H1 (cell line): Measurements from ENCODE around the gene HECTD1. TPM values are rescaled to one million over a fixed set of nuclear protein-coding genes. Genes with fewer than 3 reads are reported as not detected.

Experiments used
- CTCF ChIA-PET: fragments of 300-600 bp; sonication (Branson Sonifier 250); formaldehyde crosslinking; loops from one replicate; lab custom pipeline; 2021; ENCODE audit not compliant: partially characterized antibody; lab: Charles Lee
- POLR2A ChIA-PET: fragments of 300-600 bp; sonication (Branson Sonifier 250); formaldehyde crosslinking; loops from one replicate; lab custom pipeline; 2021; ENCODE audit warnings: inconsistent platforms; ENCODE audit not compliant: partially characterized antibody; lab: Charles Lee
- DNase-seq, 2 experiments: peaks; one replicate each; pipeline versions ENCODE4 v3.0.0 to v3.0.0-alpha.2; 2010 to 2022; ENCODE audit warnings: low spot score in 2 of 2, low read depth in 1 of 2, mixed read lengths in 1 of 2
- FAIRE-seq: peaks from 2 replicates; lab custom pipeline; 2011; peaks lifted over from hg19 to GRCh38; lab: Jason Lieb, UNC
- H2AFZ ChIP-seq: 2 replicates; pipeline ENCODE4 v1.8.1; 2012; ENCODE audit warnings: low read length, inconsistent platforms
- H2AK5ac ChIP-seq: 2 replicates; pipeline ENCODE4 v1.6.1; 2013; ENCODE audit warnings: low read depth, low read length
- H2BK120ac ChIP-seq: replicated peaks from 2 replicates; pipeline ENCODE3; 2013; ENCODE audit warnings: low read depth, low read length, inconsistent platforms
- H2BK12ac ChIP-seq: 2 replicates; pipeline ENCODE4 v1.6.1; 2013; ENCODE audit warnings: low read depth, low read length
- H2BK15ac ChIP-seq: 2 replicates; pipeline ENCODE4 v1.6.1; 2013; ENCODE audit warnings: low read length
- H2BK20ac ChIP-seq: 2 replicates; pipeline ENCODE4 v1.6.1; 2013; ENCODE audit warnings: low read length
- H2BK5ac ChIP-seq: 2 replicates; pipeline ENCODE4 v1.6.1; 2013; ENCODE audit warnings: low read depth, low read length
- H3K14ac ChIP-seq: 2 replicates; pipeline ENCODE4 v1.6.1; 2013; ENCODE audit warnings: inconsistent platforms; ENCODE audit not compliant: insufficient read length
- H3K18ac ChIP-seq: 2 replicates; pipeline ENCODE4 v1.6.1; 2013; ENCODE audit warnings: low read length; ENCODE audit errors: extremely low read depth
- H3K23ac ChIP-seq: 2 replicates; pipeline ENCODE4 v1.6.1; 2013; ENCODE audit warnings: inconsistent platforms; ENCODE audit not compliant: insufficient read length
- H3K23me2 ChIP-seq: 2 replicates; pipeline ENCODE4 v1.6.1; 2013; ENCODE audit warnings: low read depth, low read length
- H3K27ac ChIP-seq: 2 replicates; pipeline ENCODE4 v1.6.1; 2011; ENCODE audit warnings: low read depth, low read length, inconsistent platforms
- H3K27me3 ChIP-seq, 4 experiments: replicated peaks in 1 of 4; 1 replicate in 1 of 4; 2 replicates in 3 of 4; pipeline versions ENCODE4 v1.6.1 to v1.8.1; 2011 to 2013; ENCODE audit warnings: low read length in 3 of 4, mild to moderate bottlenecking in 3 of 4, inconsistent platforms in 2 of 4, mixed read lengths in 2 of 4, moderate library complexity in 1 of 4; ENCODE audit not compliant: control insufficient read depth in 3 of 4, insufficient read depth in 3 of 4; ENCODE audit errors: extremely low read depth in 1 of 4
- H3K36me3 ChIP-seq, 4 experiments: 2 replicates each; pipeline versions ENCODE4 v1.6.1 to v1.8.1; 2011 to 2013; ENCODE audit warnings: mild to moderate bottlenecking in 4 of 4, low read length in 3 of 4, moderate library complexity in 2 of 4, control low read depth in 1 of 4, inconsistent platforms in 1 of 4; ENCODE audit not compliant: insufficient read depth in 4 of 4, control insufficient read depth in 2 of 4
- H3K4ac ChIP-seq: replicated peaks from 2 replicates; pipeline ENCODE3; 2013; ENCODE audit warnings: low read length, low read depth, mixed read lengths, inconsistent platforms; ENCODE audit not compliant: insufficient read length
- H3K4me1 ChIP-seq, 4 experiments: replicated peaks in 1 of 4; 1 replicate in 1 of 4; 2 replicates in 3 of 4; pipeline versions ENCODE4 v1.6.1 to v1.8.1; 2011 to 2013; ENCODE audit warnings: low read length in 3 of 4, inconsistent platforms in 2 of 4, mixed read lengths in 1 of 4; ENCODE audit not compliant: insufficient read depth in 4 of 4, control insufficient read depth in 3 of 4
- H3K4me2 ChIP-seq, 2 experiments: 2 replicates each; pipeline versions ENCODE4 v1.6.1 to v1.8.1; 2011 to 2013; ENCODE audit warnings: low read depth in 2 of 2, low read length in 2 of 2, control low read depth in 1 of 2, inconsistent platforms in 1 of 2, mild to moderate bottlenecking in 1 of 2; ENCODE audit not compliant: insufficient read depth in 1 of 2
- H3K4me3 ChIP-seq, 4 experiments: fragments of 200-600, 300-600 bp in 1 of 4; sonication (generic), shearing (Covaris generic), sonication (Bioruptor Twin) in 1 of 4; 2 replicates each; pipeline versions ENCODE4 v1.5.1 to v1.8.1; 2011 to 2016; ENCODE audit warnings: low read length in 4 of 4, low read depth in 3 of 4, control low read depth in 2 of 4, inconsistent platforms in 2 of 4, mild to moderate bottlenecking in 2 of 4, mixed read lengths in 1 of 4, moderate library complexity in 1 of 4; ENCODE audit not compliant: insufficient read depth in 2 of 4; ENCODE audit errors: extremely low read depth in 1 of 4
- H3K56ac ChIP-seq: replicated peaks from 2 replicates; pipeline ENCODE3; 2013; ENCODE audit warnings: low read depth, mild to moderate bottlenecking, mixed read lengths, low read length, inconsistent platforms; ENCODE audit not compliant: insufficient read length
- H3K79me1 ChIP-seq: 2 replicates; pipeline ENCODE4 v1.6.1; 2013; ENCODE audit warnings: low read depth, low read length, control low read depth
- H3K79me2 ChIP-seq, 2 experiments: 2 replicates each; pipeline versions ENCODE4 v1.6.1 to v1.8.1; 2012 to 2013; ENCODE audit warnings: low read length in 2 of 2, mild to moderate bottlenecking in 2 of 2, inconsistent platforms in 1 of 2; ENCODE audit not compliant: insufficient read depth in 2 of 2, control insufficient read depth in 1 of 2
- H3K9ac ChIP-seq, 4 experiments: replicated peaks in 1 of 4; 1 replicate in 1 of 4; 2 replicates in 3 of 4; pipeline versions ENCODE4 v1.6.1 to v1.8.1; 2011 to 2013; ENCODE audit warnings: low read depth in 3 of 4, low read length in 3 of 4, control low read depth in 2 of 4, mild to moderate bottlenecking in 2 of 4, moderate library complexity in 2 of 4, inconsistent platforms in 1 of 4; ENCODE audit errors: extremely low read depth in 1 of 4
- H3K9me3 ChIP-seq, 2 experiments: 2 replicates each; pipeline versions ENCODE4 v1.6.1 to v1.8.1; 2012 to 2013; ENCODE audit warnings: mild to moderate bottlenecking in 2 of 2, moderate library complexity in 2 of 2, control low read depth in 1 of 2, inconsistent platforms in 1 of 2, low read depth in 1 of 2, low read length in 1 of 2, mixed read lengths in 1 of 2; ENCODE audit not compliant: insufficient read depth in 2 of 2
- H4K20me1 ChIP-seq, 2 experiments: replicated peaks in 1 of 2; 2 replicates each; pipeline versions ENCODE3 to v1.8.1; 2011 to 2013; ENCODE audit warnings: inconsistent platforms in 2 of 2, low read length in 2 of 2, mild to moderate bottlenecking in 1 of 2; ENCODE audit not compliant: insufficient read depth in 2 of 2, control insufficient read depth in 1 of 2
- H4K5ac ChIP-seq: 2 replicates; pipeline ENCODE4 v1.6.1; 2013; ENCODE audit warnings: low read length, low read depth, mixed read lengths, inconsistent platforms; ENCODE audit not compliant: insufficient read length
- H4K8ac ChIP-seq: 2 replicates; pipeline ENCODE4 v1.8.0; 2013; ENCODE audit warnings: mild to moderate bottlenecking, moderate library complexity, low read length, inconsistent platforms; ENCODE audit not compliant: insufficient read depth; ENCODE audit errors: extremely low read depth
- H4K91ac ChIP-seq: replicated peaks from 2 replicates; pipeline ENCODE3; 2013; ENCODE audit warnings: low read length, mixed read lengths, inconsistent platforms; ENCODE audit not compliant: insufficient read length
- ATF3 ChIP-seq: IDR thresholded peaks from 2 replicates; pipeline ENCODE4 v1.6.1; 2011; ENCODE audit warnings: low read depth, mild to moderate bottlenecking, low read length; ENCODE audit not compliant: insufficient read depth
- CEBPB ChIP-seq: IDR thresholded peaks from 2 replicates; pipeline ENCODE4 v1.6.1; 2012; ENCODE audit warnings: low read depth, low read length
- HDAC2 ChIP-seq, 2 experiments: fragments of 300-600 bp in 1 of 2; sonication (generic) in 1 of 2; IDR thresholded peaks; 2 replicates each; pipeline ENCODE4 v1.6.1; 2011 to 2012; ENCODE audit warnings: low read depth in 2 of 2, low read length in 2 of 2, mild to moderate bottlenecking in 2 of 2, moderate library complexity in 2 of 2, borderline replicate concordance in 1 of 2, inconsistent platforms in 1 of 2
- JUN ChIP-seq: IDR thresholded peaks from 2 replicates; pipeline ENCODE4 v1.6.1; 2011; ENCODE audit warnings: low read depth, mild to moderate bottlenecking, improper control_type of control experiment, low read length
- KDM1A ChIP-seq: fragments of 200-600, 300-600 bp; sonication (generic); IDR thresholded peaks from 2 replicates; pipeline ENCODE4 v1.7.1; 2016; ENCODE audit warnings: mild to moderate bottlenecking, low read length, borderline replicate concordance
- KDM5A ChIP-seq: fragments of 200-600 bp; IDR thresholded peaks from 2 replicates; pipeline ENCODE4 v1.7.1; 2012; ENCODE audit warnings: mild to moderate bottlenecking, low read length, inconsistent platforms, mixed read lengths
- MAX ChIP-seq: IDR thresholded peaks from 2 replicates; pipeline ENCODE4 v1.6.1; 2012; ENCODE audit warnings: inconsistent platforms
- POLR2A ChIP-seq, 2 experiments: IDR thresholded peaks; 1 replicate in 1 of 2; 2 replicates in 1 of 2; pipeline ENCODE4 v1.6.1; 2011; ENCODE audit warnings: low read depth in 2 of 2, low read length in 2 of 2, mild to moderate bottlenecking in 2 of 2; ENCODE audit errors: control extremely low read depth in 1 of 2
- POU5F1 ChIP-seq: IDR thresholded peaks from 2 replicates; pipeline ENCODE4 v1.6.1; 2011; ENCODE audit warnings: low read depth, mild to moderate bottlenecking, low read length, moderate library complexity
- SP2 ChIP-seq: IDR thresholded peaks from 2 replicates; pipeline ENCODE4 v1.6.1; 2012; ENCODE audit warnings: mild to moderate bottlenecking, low read length, inconsistent platforms
- SP4 ChIP-seq: IDR thresholded peaks from 2 replicates; pipeline ENCODE4 v1.6.1; 2012; ENCODE audit warnings: low read length, inconsistent platforms
- WGBS, 2 experiments: shearing (Covaris generic) in 1 of 2; methylation state at CpG; one replicate each; pipeline versions ENCODE4 v1.1.6 to v1.1.7; 2013 to 2015; ENCODE audit warnings: low lambda C conversion rate in 2 of 2, mixed read lengths in 2 of 2, inconsistent platforms in 1 of 2, low coverage in 1 of 2, missing lambda C conversion rate in 1 of 2; ENCODE audit not compliant: insufficient replicate concordance in 2 of 2, insufficient coverage in 1 of 2, insufficient read length in 1 of 2; ENCODE audit errors: extremely low coverage in 1 of 2, missing lambda C conversion rate in 1 of 2; 5-methylcytosine and 5-hydroxymethylcytosine counted together
- polyA plus RNA-seq, 7 experiments: library from polyadenylated mRNA; depleted of rRNA in 3 of 7; stranded (reverse) in 5 of 7; unstranded in 2 of 7; fragments of >200 nt in 5 of 7; fragments of 200-250 nt in 2 of 7; gene quantifications; 1 replicate in 5 of 7; 2 replicates in 1 of 7; 4 replicates in 1 of 7; pipeline versions ENCODE4 v1.2.1 to v1.2.3, GENCODE V29; 2011 to 2013; ENCODE audit warnings: missing spikeins in 2 of 7, mixed read lengths in 2 of 7
- total RNA-seq: library from RNA; stranded (reverse); fragmentation: NEBNext Ultra II Directional; extraction: Animal tissue kit (Norgen Biotek cat#: 25700); gene quantifications from 2 replicates; pipeline ENCODE4 v1.2.1, GENCODE V29; 2021
- TF ChIP-seq, protein P1 (sequence below): IDR thresholded peaks from 2 replicates; pipeline ENCODE4 v1.6.1; 2011; ENCODE audit warnings: low read length, improper control_type of control experiment
- TF ChIP-seq, protein P2 (sequence below): IDR thresholded peaks from 2 replicates; pipeline ENCODE4 v1.6.1; 2012; ENCODE audit warnings: inconsistent platforms

The HECTD1 gene
- total and polyA plus RNA-seq, 2 of the 8 experiments (the other 6 are each of a cell fraction or from before 2014, with no cell fraction given) = 44.7 to 105 TPM

DNA sequence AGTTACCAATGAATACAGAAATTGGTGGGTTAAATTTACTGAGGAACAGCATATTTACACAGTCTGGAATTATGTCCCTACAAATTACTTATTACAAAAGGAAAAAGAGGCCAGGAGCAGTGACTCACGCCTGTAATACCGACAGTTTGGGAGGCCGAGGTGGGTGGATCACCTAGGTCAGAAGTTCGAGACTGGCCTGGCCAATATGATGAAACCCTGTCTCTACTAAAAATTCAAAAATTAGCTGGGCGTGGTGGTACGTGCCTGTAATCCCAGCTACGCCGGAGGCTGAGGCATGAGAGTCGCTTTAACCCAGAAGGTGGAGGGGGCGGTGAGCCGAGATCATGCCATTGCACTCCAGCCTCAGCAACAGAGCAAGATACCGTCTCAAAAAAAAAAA, 52.6 kb downstream of the HECTD1 start:
- 94% methylated on average over 12 of the region's 12 CpGs; no CpG with 5 or more reads in 1 of the 2 experiments for WGBS, 2 experiments
- H3K14ac ChIP-seq = no peak overlapping the region
- TF ChIP-seq ATF3 = no peak
- no peak for TF ChIP-seq SP4
- TF ChIP-seq KDM1A = no peak
- TF ChIP-seq POU5F1 = no peak
- no peak for TF ChIP-seq KDM5A
- no peak for TF ChIP-seq JUN
- TF ChIP-seq, protein P1, sequence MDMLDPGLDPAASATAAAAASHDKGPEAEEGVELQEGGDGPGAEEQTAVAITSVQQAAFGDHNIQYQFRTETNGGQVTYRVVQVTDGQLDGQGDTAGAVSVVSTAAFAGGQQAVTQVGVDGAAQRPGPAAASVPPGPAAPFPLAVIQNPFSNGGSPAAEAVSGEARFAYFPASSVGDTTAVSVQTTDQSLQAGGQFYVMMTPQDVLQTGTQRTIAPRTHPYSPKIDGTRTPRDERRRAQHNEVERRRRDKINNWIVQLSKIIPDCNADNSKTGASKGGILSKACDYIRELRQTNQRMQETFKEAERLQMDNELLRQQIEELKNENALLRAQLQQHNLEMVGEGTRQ = no peak
- no peak for TF ChIP-seq HDAC2 (IDR thresholded peaks at IDR 0.05; ENCODE audit: borderline replicate concordance in 1 of 2, low read depth in 2 of 2, low read length in 2 of 2)
- no peak for TF ChIP-seq POLR2A (IDR thresholded peaks at IDR 0.05; ENCODE audit: control extremely low read depth in 1 of 2, low read depth in 2 of 2, low read length in 2 of 2)
- TF ChIP-seq CEBPB = no peak
- TF ChIP-seq, protein P2, sequence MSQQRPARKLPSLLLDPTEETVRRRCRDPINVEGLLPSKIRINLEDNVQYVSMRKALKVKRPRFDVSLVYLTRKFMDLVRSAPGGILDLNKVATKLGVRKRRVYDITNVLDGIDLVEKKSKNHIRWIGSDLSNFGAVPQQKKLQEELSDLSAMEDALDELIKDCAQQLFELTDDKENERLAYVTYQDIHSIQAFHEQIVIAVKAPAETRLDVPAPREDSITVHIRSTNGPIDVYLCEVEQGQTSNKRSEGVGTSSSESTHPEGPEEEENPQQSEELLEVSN = no peak
- TF ChIP-seq MAX = no peak
- TF ChIP-seq SP2 = no peak

More for the DNA sequence above, 52.6 kb downstream of the HECTD1 start:
- no peak for DNase-seq
- Histone ChIP-seq H3K23me2 (no peaks in the 10 kb centered on the region), H3K9ac (no peak overlapping the region), H2BK120ac (no peak overlapping the region), H3K27me3 (no peaks in the 10 kb centered on the region), H4K20me1 (no peaks in the 10 kb centered on the region), H2AK5ac (no peak overlapping the region), H4K5ac (no peak overlapping the region), H4K91ac (no peak overlapping the region), H3K9me3 (no peaks in the 10 kb centered on the region), H2BK5ac (no peak overlapping the region), H3K18ac (no peak overlapping the region), H3K56ac (no peak overlapping the region), H3K23ac (no peak overlapping the region), H2BK12ac (no peak overlapping the region), H2BK20ac (no peak overlapping the region), H3K79me1 (no peaks in the 10 kb centered on the region), H2BK15ac (no peak overlapping the region), H3K79me2 (no peaks in the 10 kb centered on the region), H3K36me3 (peaks cover 0 to 59% (median 5%) of the 10 kb centered on the region in 4 experiments; a peak in 4 of 8 replicates), H3K4me2 (no peak overlapping the region), H2AFZ (no peak overlapping the region), H3K27ac (no peak overlapping the region), H4K8ac (no peak overlapping the region), H3K4me3 (no peak overlapping the region), H3K4ac (no peak overlapping the region), H3K4me1 (no peaks in the 10 kb centered on the region)
- ChIA-PET POLR2A (no interaction called here), CTCF (no interaction called here)
- no peak for FAIRE-seq
